HCT116 (cell line): ENCODE data around the gene INPP5F. TPM values are rescaled to one million over a fixed set of nuclear protein-coding genes. Genes with fewer than 3 reads are reported as not detected.
A peak's percentile ranks its signal among the peaks of the same experiment; 100 is the strongest.

Experiments
- ATAC-seq: fragments of 200-7000 bp; cut with Tn5 transposase; 2 replicates; pipeline ENCODE4 v1.9.1; 2020; ENCODE audit warnings: mild to moderate bottlenecking, moderate library complexity
- BruUV-seq: library from RNA; stranded (reverse); fragments of 400-500 nt; replicated peaks from 2 replicates; lab custom pipeline; 2021; lab: Mats Ljungman, UMichigan
- CTCF ChIA-PET: fragments of 300-600 bp; sonication (Branson Sonifier 250); formaldehyde crosslinking; loops from one replicate; lab custom pipeline; 2021; ENCODE audit warnings: antibody characterized with exemption; lab: Charles Lee
- POLR2A ChIA-PET: fragments of 300-600, 350-600 bp; sonication (Branson Sonifier 250); formaldehyde crosslinking; loops from one replicate; lab custom pipeline; 2021; ENCODE audit warnings: antibody characterized with exemption; lab: Charles Lee
- RAD21 ChIA-PET, 2 experiments: fragments of 300-600 bp; sonication (Branson Sonifier 250); formaldehyde crosslinking; loops; one replicate each; lab custom pipeline; 2023; ENCODE audit warnings: low total read pairs in 2 of 2; ENCODE audit not compliant: uncharacterized antibody in 2 of 2, unreplicated experiment in 2 of 2, low non-redundant PET in 1 of 2; lab: Charles Lee
- DNase-seq: peaks from one replicate; pipeline ENCODE4 v3.0.0-alpha.2; 2010; ENCODE audit warnings: low read depth, low spot score
- H2AFZ ChIP-seq: fragments of 200-600 bp; shearing (Covaris generic), sonication (generic); 2 replicates; pipeline ENCODE4 v1.6.1; 2017; ENCODE audit warnings: low read depth, mixed run types, mixed read lengths, antibody characterized with exemption, low read length; ENCODE audit not compliant: poor library complexity, severe bottlenecking
- H3K27ac ChIP-seq: 2 replicates; pipeline ENCODE4 v1.5.1; 2012; ENCODE audit warnings: low read depth, low read length
- H3K27me3 ChIP-seq: fragments of 200-600 bp; sonication (generic); 2 replicates; pipeline ENCODE4 v1.6.1; 2016; ENCODE audit warnings: mixed run types, low read length, mixed read lengths; ENCODE audit not compliant: insufficient read depth
- H3K36me3 ChIP-seq, 2 experiments: fragments of 200-500 bp in 1 of 2; fragments of 200-600 bp in 1 of 2; sonication (Bioruptor generic) in 1 of 2; sonication (generic) in 1 of 2; 2 replicates each; pipeline versions ENCODE4 v1.5.1 to v1.6.1; 2014 to 2016; ENCODE audit warnings: low read length in 2 of 2, inconsistent platforms in 1 of 2, mixed read lengths in 1 of 2, mixed run types in 1 of 2; ENCODE audit not compliant: insufficient read depth in 2 of 2, control insufficient read depth in 1 of 2
- H3K4me1 ChIP-seq, 2 experiments: fragments of 200-600 bp in 1 of 2; sonication (generic) in 1 of 2; 2 replicates each; pipeline versions ENCODE4 v1.5.1 to v1.6.1; 2012 to 2017; ENCODE audit warnings: low read length in 2 of 2, inconsistent platforms in 1 of 2, mild to moderate bottlenecking in 1 of 2, mixed read lengths in 1 of 2, mixed run types in 1 of 2, moderate library complexity in 1 of 2; ENCODE audit not compliant: insufficient read depth in 2 of 2, control insufficient read depth in 1 of 2
- H3K4me2 ChIP-seq: fragments of 200-600 bp; sonication (generic); 2 replicates; pipeline ENCODE4 v1.6.1; 2017; ENCODE audit warnings: mixed run types, low read length, mixed read lengths
- H3K4me3 ChIP-seq, 2 experiments: fragments of 200-600 bp in 1 of 2; sonication (generic) in 1 of 2; replicated peaks in 1 of 2; 2 replicates each; pipeline ENCODE4 v1.5.1; 2011 to 2016; ENCODE audit warnings: low read length in 2 of 2, control low read depth in 1 of 2, low read depth in 1 of 2, mild to moderate bottlenecking in 1 of 2, mixed read lengths in 1 of 2, mixed run types in 1 of 2
- H3K79me2 ChIP-seq: fragments of 200-600 bp; sonication (generic); 2 replicates; pipeline ENCODE4 v1.6.1; 2017; ENCODE audit warnings: mild to moderate bottlenecking, mixed run types, low read length, moderate library complexity, mixed read lengths; ENCODE audit not compliant: insufficient read depth
- H3K9ac ChIP-seq: fragments of 200-600 bp; sonication (generic); 2 replicates; pipeline ENCODE4 v1.6.1; 2016; ENCODE audit warnings: low read length, mixed read lengths
- H3K9me2 ChIP-seq: fragments of 200-600 bp; sonication (generic), shearing (Covaris generic); 2 replicates; pipeline ENCODE4 v1.6.1; 2017; ENCODE audit warnings: mixed run types, mild to moderate bottlenecking, moderate library complexity; ENCODE audit not compliant: insufficient read depth
- H3K9me3 ChIP-seq, 2 experiments: fragments of 200-500 bp in 1 of 2; fragments of 200-600 bp in 1 of 2; sonication (Bioruptor generic) in 1 of 2; sonication (generic) in 1 of 2; 2 replicates each; pipeline ENCODE4 v1.6.1; 2014 to 2017; ENCODE audit warnings: low read length in 2 of 2, mixed read lengths in 2 of 2, inconsistent platforms in 1 of 2, low read depth in 1 of 2, mild to moderate bottlenecking in 1 of 2, mixed run types in 1 of 2, moderate library complexity in 1 of 2; ENCODE audit not compliant: control insufficient read depth in 1 of 2, insufficient read depth in 1 of 2
- H4K20me1 ChIP-seq: fragments of 200-600 bp; sonication (generic), shearing (Covaris generic); 2 replicates; pipeline ENCODE4 v1.6.1; 2017; ENCODE audit warnings: mixed run types, mild to moderate bottlenecking, moderate library complexity; ENCODE audit not compliant: insufficient read depth
- ATF3 ChIP-seq: IDR thresholded peaks from 2 replicates; pipeline ENCODE4 v1.6.1; 2012
- EGR1 ChIP-seq: IDR thresholded peaks from 2 replicates; pipeline ENCODE4 v1.6.1; 2012; ENCODE audit warnings: low read depth
- REST ChIP-seq: IDR thresholded peaks from 2 replicates; pipeline ENCODE4 v1.6.1; 2012; ENCODE audit warnings: low read depth
- intact Hi-C: fragments of 100-400 bp; cut with micrococcal nuclease; formaldehyde crosslinking; loops from 2 replicates; pipeline ENCODE4 v1.10.0; 2022
- total RNA-seq: library from RNA; stranded (reverse); gene quantifications from one replicate; pipeline ENCODE4 v1.2.1, GENCODE V29; 2021; ENCODE audit not compliant: unreplicated experiment

INPP5F gene
- total RNA-seq, 1 experiment from 2014 or later = 21.6 TPM

- TF ChIP-seq REST = no peak
These were observed 147.2 kb downstream of the INPP5F start (continued) for GRCh38 chr10:119872860-119873681.

- ChIA-PET RAD21 (no interaction called here), POLR2A (no interaction called here), CTCF (no interaction called here)
- Histone ChIP-seq H3K79me2 (no peaks in the 10 kb centered on the region), H2AFZ (no peak overlapping the region), H3K27ac (no peak overlapping the region), H3K9me3 (no peaks in the 10 kb centered on the region), H3K27me3 (no peaks in the 10 kb centered on the region), H3K36me3 (no peaks in the 10 kb centered on the region), H3K4me1 (peaks cover 2 to 4% of the 10 kb centered on the region in 2 experiments; a peak in 3 of 4 replicates), H3K4me2 (no peak overlapping the region), H3K9me2 (no peaks in the 10 kb centered on the region), H3K9ac (no peak overlapping the region), H3K4me3 (no peak overlapping the region), H4K20me1 (no peaks in the 10 kb centered on the region)
- no TSS peak for BruUV-seq
- no peak for DNase-seq
- intact Hi-C loops = no loop called here
- ATAC-seq = peak; percentile 48; the same call in 1 of the 2 replicates
- no peak for TF ChIP-seq EGR1
- TF ChIP-seq ATF3 = no peak
These were observed 152.7 kb downstream of the INPP5F start for GRCh38 chr10:119878524-119878923.

Other genes with a start within 250 kb of the INPP5F start
- 96.7 TPM for gene RGS10, start 183.3 kb upstream of the INPP5F start, total RNA-seq
- gene TIAL1, start 129.1 kb upstream of the INPP5F start, total RNA-seq = 220 TPM
- 57.0 TPM for gene BAG3, start 74.7 kb upstream of the INPP5F start, total RNA-seq
- gene MCMBP, start 146.8 kb downstream of the INPP5F start, total RNA-seq = 148 TPM
- 122 TPM for gene SEC23IP, start 166.7 kb downstream of the INPP5F start, total RNA-seq